ENCODE results near the gene SLC16A10.
"Not testable (repeated sequence)": the region's sequence is repeated elsewhere in the genome, so short reads cannot be mapped to it uniquely, and the experiment has no call there.

Gene SLC16A10

GRCh38 chr6:111087106-111087835 is at the start of gene SLC16A10:
Gene SLC16A10, plus strand, starts transcription at chr6:111087503. Its CDS starts 250 bp downstream, at chr6:111087753.
- peak; percentile 64 for DNase-seq

GRCh38 chr6:111038534-111039252 is 48.6 kb upstream of the SLC16A10 start:
- no peak for DNase-seq

- DNase-seq = no peak
Measured at GRCh38 chr6:111041917-111042316, 45.4 kb upstream of the SLC16A10 start.

- DNase-seq = no peak
Measured at GRCh38 chr6:111047244-111047643, 40.1 kb upstream of the SLC16A10 start.

GRCh38 chr6:111050261-111051023 is 36.9 kb upstream of the SLC16A10 start:
- DNase-seq = no peak

- DNase-seq = no peak
Measured at GRCh38 chr6:111052171-111052570, 35.1 kb upstream of the SLC16A10 start.

GRCh38 chr6:111057074-111057752 is 30.1 kb upstream of the SLC16A10 start:
- peak; percentile 44 for DNase-seq

- DNase-seq = no peak
Measured at GRCh38 chr6:111061508-111061907, 25.8 kb upstream of the SLC16A10 start.

GRCh38 chr6:111061985-111062384 is 25.3 kb upstream of the SLC16A10 start:
- DNase-seq = not testable (repeated sequence)

- not testable (repeated sequence) for DNase-seq
Measured at GRCh38 chr6:111062860-111063259, 24.4 kb upstream of the SLC16A10 start.

- DNase-seq = no peak
Measured at GRCh38 chr6:111068109-111068865, 19.0 kb upstream of the SLC16A10 start.

GRCh38 chr6:111068866-111069234 is 18.5 kb upstream of the SLC16A10 start:
- no peak for DNase-seq

- DNase-seq = no peak
Measured at GRCh38 chr6:111069382-111070104, 17.8 kb upstream of the SLC16A10 start.

- DNase-seq = no peak
Measured at GRCh38 chr6:111070105-111071005, 16.9 kb upstream of the SLC16A10 start.

- DNase-seq = no peak
Measured at GRCh38 chr6:111072801-111073360, 14.4 kb upstream of the SLC16A10 start.

- DNase-seq = no peak
Measured at GRCh38 chr6:111074311-111074710, 13.0 kb upstream of the SLC16A10 start.

- no peak for DNase-seq
Measured at GRCh38 chr6:111076024-111076695, 11.1 kb upstream of the SLC16A10 start.

- DNase-seq = no peak
Measured at GRCh38 chr6:111080698-111081097, 6.6 kb upstream of the SLC16A10 start.

GRCh38 chr6:111086685-111087084 is 618 bp upstream of the SLC16A10 start:
- DNase-seq = no peak

All from NCI-H1694 treated with DMSO at 0.1 percent for 48 hours (cell line).